Heart left ventricle (tissue), 16 donors: ENCODE measurements around the gene ZP4. TPM values are rescaled to one million over a fixed set of nuclear protein-coding genes. Genes with fewer than 3 reads are reported as not detected.
"Not testable (repeated sequence)": the region's sequence is repeated elsewhere in the genome, so short reads cannot be mapped to it uniquely, and the experiment has no call there.

Experiments
- ATAC-seq, 4 donors: fragments of 200-7000 bp; cut with Tn5 transposase; one replicate each; pipeline ENCODE4 v1.9.1; 2020 to 2022; ENCODE audit warnings: moderate library complexity in 4 of 4, mild to moderate bottlenecking in 3 of 4, moderate number of reproducible peaks in 1 of 4
- DNase-seq, 5 donors: peaks; one replicate each; pipeline ENCODE4 v3.0.0-alpha.2; 2020
- H3K27ac ChIP-seq, 12 donors: fragments of 200-600 bp; sonication (generic) in 4 of 12; one replicate each; pipeline versions ENCODE4 v1.5.0 to v1.8.0; 2016 to 2022; ENCODE audit warnings: mild to moderate bottlenecking in 2 of 12
- H3K27me3 ChIP-seq, 9 donors: fragments of 200-600 bp; sonication (generic) in 2 of 9; one replicate each; pipeline versions ENCODE4 v1.5.1 to v1.8.0; 2016 to 2022; ENCODE audit warnings: mild to moderate bottlenecking in 3 of 9
- H3K36me3 ChIP-seq, 9 donors: fragments of 200-600 bp; sonication (generic) in 2 of 9; one replicate each; pipeline versions ENCODE4 v1.5.0 to v1.8.0; 2018 to 2022; ENCODE audit warnings: mild to moderate bottlenecking in 2 of 9
- H3K4me1 ChIP-seq, 12 donors: fragments of 200-600 bp; sonication (generic) in 4 of 12; one replicate each; pipeline versions ENCODE4 v1.5.0 to v1.8.0; 2016 to 2022; ENCODE audit warnings: mild to moderate bottlenecking in 3 of 12
- H3K4me3 ChIP-seq, 12 donors: fragments of 200-600 bp; sonication (generic) in 4 of 12; one replicate each; pipeline versions ENCODE4 v1.5.0 to v1.8.0; 2017 to 2022; ENCODE audit warnings: mild to moderate bottlenecking in 9 of 12, moderate library complexity in 4 of 12
- H3K9me3 ChIP-seq, 12 donors: fragments of 200-600 bp; sonication (generic) in 4 of 12; one replicate each; pipeline versions ENCODE4 v1.5.0 to v1.8.0; 2016 to 2022; ENCODE audit warnings: mild to moderate bottlenecking in 1 of 12
- CTCF ChIP-seq, 12 donors: fragments of 200-600 bp; sonication (generic) in 4 of 12; IDR thresholded peaks; one replicate each; pipeline versions ENCODE4 v1.5.0 to v1.8.0; 2018 to 2022; ENCODE audit warnings: antibody characterized with exemption in 12 of 12, mild to moderate bottlenecking in 5 of 12
- POLR2A ChIP-seq, 2 donors: fragments of 450-650 bp; IDR thresholded peaks; one replicate each; pipeline ENCODE4 v1.6.1; 2017; ENCODE audit warnings: antibody characterized with exemption in 2 of 2, mild to moderate bottlenecking in 2 of 2, moderate library complexity in 2 of 2
- WGBS, 4 donors: extraction: QIAGEN DNeasy Blood & Tissue Kit in 2 of 4; methylation state at CpG; one replicate each; pipeline versions ENCODE4 v1.1.5 to v1.1.7; 2013 to 2018; 5-methylcytosine and 5-hydroxymethylcytosine counted together
- intact Hi-C, 10 donors: fragments of 100-400 bp; cut with DNase I; formaldehyde crosslinking; loops; one replicate each; pipeline versions ENCODE4 v1.11.1 to v1.14.2; 2022
- polyA plus RNA-seq, 2 donors: library from polyadenylated mRNA; stranded (reverse); fragments of 200-250 nt; gene quantifications; one replicate each; pipeline ENCODE4 v1.2.3, GENCODE V29; 2013
- total RNA-seq, 9 donors: library from RNA; depleted of rRNA in 2 of 9; stranded (reverse); fragments of >200 nt in 2 of 9; fragmentation: NEBNext Ultra II Directional in 3 of 9; extraction: Animal tissue kit (Norgen Biotek cat#: 25700) in 3 of 9; gene quantifications; one replicate each; pipeline versions ENCODE4 v1.1.0 to v1.2.4, GENCODE V29; 2016 to 2023
- donor health status: ischemic (EF 13 %, LVEDD 7.1; RV severe dilation, severe dysfunction).
- donor health status: healthy with polysubstance abuse.
- donor health status: DM: no; HTN: yes; CAD: no.
- donor health status: DM: no; HTN: no; CAD: no.
- donor health status: ischemic (EF 25% LVEDD 6.9; RV normal size, moderate dysfunction).
- donor health status: ischemic (EF 25% LVEDD 5.7; RV mildly dilated, moderate dysfunction).
- donor health status: healthy.
- donor health status: DM: yes; HTN: yes; CAD: no.
- donor health status: ischemic (EF 35%, LVEDD 5.7; RV mildly dilated, moderate dysfunction).
- donor health status: nonischemic (EF 11% LVEDD 7.7; RV severe dilation, severe dysfunction).
- donor health status: DM: yes; HTN: yes; CAD: no.
- donor health status: PGD.
- donor health status: ischemic (EF 29% LVEDD 5.4; RV normal size, mild dysfunction).
- donor health status: nonischemic (EF 23%, LVEDD 6.1; RV moderate dilation, normal function).

The ZP4 gene
- total and polyA plus RNA-seq, 11 donors = not detected

- DNase-seq (no peak), ATAC-seq (no peak)
- H3K27me3 ChIP-seq = no peaks in the 10 kb centered on the region
- H3K36me3 ChIP-seq = no peaks in the 10 kb centered on the region
- TF ChIP-seq POLR2A (IDR thresholded peaks at IDR 0.05) (no peak), CTCF (IDR thresholded peaks at IDR 0.05) (no peak)
- 84 to 88% (median 86%) methylated on average over 7 of the region's 7 CpGs for WGBS, 4 donors
- H3K9me3 ChIP-seq = no peaks in the 10 kb centered on the region
- H3K27ac ChIP-seq = no peak overlapping the region
- H3K4me1 ChIP-seq = no peaks in the 10 kb centered on the region
- intact Hi-C loops = no loop called here
- no peak overlapping the region for H3K4me3 ChIP-seq
Observed at GRCh38 chr1:237857455-237857854, 33.3 kb downstream of the ZP4 start.

DNA sequence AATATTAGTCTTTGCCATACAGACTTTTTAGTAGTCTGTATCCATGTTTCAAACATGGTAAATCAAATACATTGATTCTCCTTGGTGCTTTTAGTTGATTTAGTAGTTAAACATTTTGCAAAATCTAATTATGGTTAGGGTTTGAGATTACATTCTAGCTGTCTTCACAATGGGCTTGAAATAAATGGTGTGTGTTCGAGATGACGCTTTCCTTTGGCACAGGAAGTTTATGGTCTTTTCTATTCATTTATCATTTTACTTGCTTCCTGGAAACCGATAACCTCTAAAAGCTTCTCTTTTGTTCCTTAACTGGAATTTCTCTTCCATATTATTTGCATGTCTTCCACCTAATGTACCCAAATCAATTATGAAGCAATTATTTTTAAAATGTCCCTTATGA lies 38.4 kb downstream of the ZP4 start:
- TF ChIP-seq POLR2A (IDR thresholded peaks at IDR 0.05) (no peak), CTCF (IDR thresholded peaks at IDR 0.05) (no peak)
- Histone ChIP-seq H3K36me3 (no peaks in the 10 kb centered on the region), H3K27me3 (no peaks in the 10 kb centered on the region), H3K9me3 (no peaks in the 10 kb centered on the region), H3K27ac (no peak overlapping the region), H3K4me3 (no peak overlapping the region), H3K4me1 (no peaks in the 10 kb centered on the region)
- WGBS, 4 donors = 50 to 56% (median 54%) methylated on average over 3 of the region's 3 CpGs
- ATAC-seq (no peak), DNase-seq (no peak)
- intact Hi-C loops = no loop called here

- Histone ChIP-seq H3K36me3 (no peaks in the 10 kb centered on the region), H3K27me3 (no peaks in the 10 kb centered on the region), H3K27ac (no peak overlapping the region), H3K4me3 (no peak overlapping the region), H3K9me3 (no peaks in the 10 kb centered on the region), H3K4me1 (no peaks in the 10 kb centered on the region)
- ATAC-seq = no peak
- no peak for DNase-seq
- 14 to 16% (median 15%) methylated on average over 6 of the region's 6 CpGs for WGBS, 4 donors
- TF ChIP-seq CTCF (IDR thresholded peaks at IDR 0.05) = peak in 6 of 12 donors; percentile 13 to 35 (median 30)
- TF ChIP-seq POLR2A (IDR thresholded peaks at IDR 0.05) = no peak
- intact Hi-C loops = no loop called here
Observed at GRCh38 chr1:237851210-237851845, 39.4 kb downstream of the ZP4 start.

DNA sequence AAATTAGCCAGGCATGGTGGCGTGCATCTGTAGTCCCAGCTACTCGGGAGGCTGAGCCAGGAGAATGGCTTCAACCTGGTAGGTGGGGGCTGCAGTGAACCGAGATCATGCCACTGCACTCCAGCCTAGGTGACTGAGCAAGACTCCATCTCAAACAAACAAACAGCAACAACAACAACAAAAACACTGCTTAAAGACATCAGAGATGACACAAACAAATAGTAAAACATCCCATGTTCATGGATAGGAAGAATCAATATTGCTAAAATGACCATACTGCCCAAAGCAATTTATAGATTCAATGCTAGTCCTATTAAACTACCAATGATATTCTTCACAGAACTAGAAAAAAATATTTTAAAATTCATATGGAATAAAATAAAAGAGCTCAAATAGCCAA lies 47.2 kb downstream of the ZP4 start:
- intact Hi-C loops, H3K36me3 ChIP-seq, DNase-seq, ATAC-seq, H3K4me1 ChIP-seq, H3K4me3 ChIP-seq, H3K9me3 ChIP-seq, H3K27ac ChIP-seq, H3K27me3 ChIP-seq: not testable (repeated sequence)
- 78 to 86% (median 80%) methylated on average over 3 of the region's 3 CpGs for WGBS, 4 donors

- Histone ChIP-seq H3K36me3 (no peaks in the 10 kb centered on the region), H3K27me3 (no peaks in the 10 kb centered on the region), H3K4me3 (no peak overlapping the region), H3K4me1 (peaks cover 0 to 6% (median 0%) of the 10 kb centered on the region in 12 donors), H3K9me3 (peaks cover 0 to 8% (median 0%) of the 10 kb centered on the region in 12 donors), H3K27ac (no peak overlapping the region)
- TF ChIP-seq CTCF (IDR thresholded peaks at IDR 0.05) (no peak), POLR2A (IDR thresholded peaks at IDR 0.05) (no peak)
- WGBS, 4 donors = 62 to 77% (median 70%) methylated on average over 3 of the region's 3 CpGs
- intact Hi-C loops = no loop called here
- ATAC-seq = no peak
- no peak for DNase-seq
Observed at GRCh38 chr1:237841485-237841884, 49.2 kb downstream of the ZP4 start.
